Measurements from ENCODE around the gene TMEM217.
A peak's percentile ranks its signal among the peaks of the same experiment; 100 is the strongest.

TMEM217 gene

GRCh38 chr6:37260040-37260439 is 2.1 kb upstream of the TMEM217 start:
- Histone ChIP-seq H3K4me3 (ENCODE audit: extremely low read depth, insufficient read depth, low read length, poor library complexity, severe bottlenecking) (no peak overlapping the region), H3K4me1 (ENCODE audit: control insufficient read depth, insufficient read depth, low read length, poor library complexity, severe bottlenecking) (peaks cover 6% of the 10 kb centered on the region), H3K36me3 (ENCODE audit: control insufficient read depth, insufficient read depth, low read length) (no peaks in the 10 kb centered on the region), H3K27ac (ENCODE audit: low read depth, low read length, severe bottlenecking) (no peak overlapping the region), H3K9me3 (ENCODE audit: control insufficient read depth, low read length) (no peaks in the 10 kb centered on the region)
- 89 to 100% methylated on average over 1 of the region's 2 CpGs for WGBS, 2 experiments (ENCODE audit: insufficient coverage in 2 of 2)

- no peak overlapping the region for H3K27ac ChIP-seq (ENCODE audit: low read depth, low read length, severe bottlenecking)
- no CpG with 5 or more reads among the region's 2 CpGs for WGBS, 2 experiments (ENCODE audit: insufficient coverage in 2 of 2)
- H3K4me3 ChIP-seq (ENCODE audit: extremely low read depth, insufficient read depth, low read length, poor library complexity, severe bottlenecking): peak overlapping the region; percentile 94
- H3K36me3 ChIP-seq (ENCODE audit: control insufficient read depth, insufficient read depth, low read length): no peaks in the 10 kb centered on the region
- H3K9me3 ChIP-seq (ENCODE audit: control insufficient read depth, low read length): no peaks in the 10 kb centered on the region
- H3K4me1 ChIP-seq (ENCODE audit: control insufficient read depth, insufficient read depth, low read length, poor library complexity, severe bottlenecking): peaks cover 6% of the 10 kb centered on the region
These were observed 1.2 kb upstream of the TMEM217 start for GRCh38 chr6:37259191-37259590.

DNA sequence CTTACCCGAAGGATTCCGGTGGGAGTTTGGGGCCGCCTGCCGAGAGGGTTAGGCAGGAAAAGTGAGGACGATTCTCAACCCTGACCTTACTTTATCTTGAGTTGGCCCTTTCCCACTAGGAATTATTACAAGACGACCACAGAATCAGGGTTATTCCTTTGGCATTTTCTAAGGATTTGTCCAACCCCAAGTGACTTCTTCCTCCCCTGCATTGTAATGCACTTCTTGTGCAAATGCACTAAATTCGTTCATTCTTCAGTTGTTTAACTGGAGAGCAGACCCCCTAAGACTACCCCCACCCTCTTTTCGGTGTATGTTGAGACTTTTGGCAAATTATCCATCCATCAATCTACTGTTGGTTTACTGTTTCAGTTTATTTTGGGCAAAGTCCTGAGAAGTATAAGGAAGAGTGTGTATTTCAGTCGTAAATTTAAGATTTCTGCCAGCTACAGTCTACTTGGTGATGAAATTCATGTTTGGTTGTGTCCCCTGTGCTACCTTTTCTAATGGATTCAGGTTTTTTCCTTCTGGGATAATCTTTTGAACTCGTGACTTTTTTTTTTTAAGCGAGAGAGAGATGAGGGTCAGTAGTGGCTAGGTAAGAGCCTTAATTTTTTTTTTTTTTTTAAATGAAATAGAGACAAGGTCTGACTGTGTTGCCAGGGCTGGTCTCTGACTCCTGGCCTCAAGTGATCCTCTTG is 611 bp upstream of the TMEM217 start:
- H3K27ac ChIP-seq (ENCODE audit: low read depth, low read length, severe bottlenecking): peak overlapping the region; percentile 87
- WGBS, 2 experiments (ENCODE audit: insufficient coverage in 2 of 2): 8 to 17% methylated on average over 4 to 6 of the region's 11 CpGs
- H3K9me3 ChIP-seq (ENCODE audit: control insufficient read depth, low read length): no peaks in the 10 kb centered on the region

GRCh38 chr6:37257320-37257633 is 667 bp downstream of the TMEM217 start:
- peak overlapping the region; percentile 94 for H3K4me3 ChIP-seq (ENCODE audit: extremely low read depth, insufficient read depth, low read length, poor library complexity, severe bottlenecking)
- H3K36me3 ChIP-seq (ENCODE audit: control insufficient read depth, insufficient read depth, low read length): no peaks in the 10 kb centered on the region
- no peak overlapping the region for H3K27ac ChIP-seq (ENCODE audit: low read depth, low read length, severe bottlenecking)
- no peaks in the 10 kb centered on the region for H3K9me3 ChIP-seq (ENCODE audit: control insufficient read depth, low read length)
- WGBS, 2 experiments (ENCODE audit: insufficient coverage in 2 of 2): 0% methylated on average over 3 to 7 of the region's 9 CpGs
- peaks cover 6% of the 10 kb centered on the region for H3K4me1 ChIP-seq (ENCODE audit: control insufficient read depth, insufficient read depth, low read length, poor library complexity, severe bottlenecking)

More for the DNA sequence above, 611 bp upstream of the TMEM217 start:
- peaks cover 6% of the 10 kb centered on the region for H3K4me1 ChIP-seq (ENCODE audit: control insufficient read depth, insufficient read depth, low read length, poor library complexity, severe bottlenecking)
- H3K36me3 ChIP-seq (ENCODE audit: control insufficient read depth, insufficient read depth, low read length): no peaks in the 10 kb centered on the region
- peak overlapping the region; percentile 94 for H3K4me3 ChIP-seq (ENCODE audit: extremely low read depth, insufficient read depth, low read length, poor library complexity, severe bottlenecking)

DNA sequence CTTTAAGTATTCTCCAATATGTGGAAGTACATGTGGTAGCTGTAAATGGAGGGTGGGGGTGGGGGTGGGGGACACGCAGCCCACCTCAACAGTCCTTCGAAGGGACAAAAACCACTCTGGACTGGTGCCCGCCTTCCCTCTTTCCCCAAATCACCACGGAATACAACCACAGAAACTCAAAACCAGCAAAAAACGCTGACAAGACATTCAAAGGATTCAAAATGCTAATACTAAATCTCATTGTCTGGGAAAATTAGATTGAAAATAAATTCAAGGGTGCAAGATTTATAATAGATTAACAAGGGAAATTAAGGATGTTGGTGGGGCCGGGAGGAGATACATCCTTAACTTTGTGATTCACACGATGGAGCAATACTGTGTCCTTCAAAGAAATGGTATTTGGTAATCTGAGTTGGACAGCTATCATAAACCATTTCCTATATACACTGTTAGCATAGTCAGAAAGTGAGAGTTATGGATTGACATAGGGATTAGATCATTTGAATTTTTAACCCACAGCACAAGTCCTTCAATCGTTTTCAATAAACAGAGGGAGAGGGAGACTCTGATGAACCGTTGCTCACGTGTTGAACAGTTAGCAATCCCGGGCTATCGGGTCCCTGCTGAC is 1.1 kb downstream of the TMEM217 start:
- Histone ChIP-seq H3K9me3 (ENCODE audit: control insufficient read depth, low read length) (no peaks in the 10 kb centered on the region), H3K4me1 (ENCODE audit: control insufficient read depth, insufficient read depth, low read length, poor library complexity, severe bottlenecking) (peaks cover 6% of the 10 kb centered on the region), H3K4me3 (ENCODE audit: extremely low read depth, insufficient read depth, low read length, poor library complexity, severe bottlenecking) (peak overlapping the region; percentile 94), H3K36me3 (ENCODE audit: control insufficient read depth, insufficient read depth, low read length) (no peaks in the 10 kb centered on the region), H3K27ac (ENCODE audit: low read depth, low read length, severe bottlenecking) (no peak overlapping the region)
- 75% methylated on average over 7 of the region's 12 CpGs; no CpG with 5 or more reads in 1 of the 2 experiments for WGBS, 2 experiments (ENCODE audit: insufficient coverage in 2 of 2)

GRCh38 chr6:37254881-37255280 is 3.1 kb downstream of the TMEM217 start:
- 75 to 79% methylated on average over 4 to 5 of the region's 5 CpGs for WGBS, 2 experiments (ENCODE audit: insufficient coverage in 2 of 2)
- Histone ChIP-seq H3K27ac (ENCODE audit: low read depth, low read length, severe bottlenecking) (no peak overlapping the region), H3K9me3 (ENCODE audit: control insufficient read depth, low read length) (no peaks in the 10 kb centered on the region), H3K4me3 (ENCODE audit: extremely low read depth, insufficient read depth, low read length, poor library complexity, severe bottlenecking) (no peak overlapping the region), H3K36me3 (ENCODE audit: control insufficient read depth, insufficient read depth, low read length) (no peaks in the 10 kb centered on the region), H3K4me1 (ENCODE audit: control insufficient read depth, insufficient read depth, low read length, poor library complexity, severe bottlenecking) (peaks cover 6% of the 10 kb centered on the region)

DNA sequence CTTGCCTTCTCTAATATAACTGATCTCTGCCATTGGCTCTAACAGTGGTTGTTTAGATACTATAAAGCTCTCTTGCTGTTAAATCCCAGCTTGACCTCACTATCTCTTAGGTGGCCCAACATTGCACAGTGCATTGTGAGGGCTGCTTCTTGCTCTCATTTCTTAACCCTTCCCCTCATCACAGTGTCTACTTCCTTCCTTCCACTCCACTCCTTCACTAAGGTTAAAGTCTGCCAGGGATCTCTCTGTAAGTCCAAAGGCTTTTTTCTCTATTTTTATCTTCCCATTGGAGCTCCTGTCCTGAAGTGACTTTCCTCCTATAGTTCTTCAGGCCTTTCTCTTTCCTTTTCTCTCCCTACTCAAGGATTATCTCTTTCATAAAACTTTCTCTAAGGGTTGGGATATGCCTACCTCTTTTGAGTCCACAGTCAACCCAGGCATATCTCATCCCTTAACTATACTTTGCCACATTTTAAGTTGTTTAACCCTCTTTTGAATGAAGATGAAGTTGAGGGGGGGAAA is 4.4 kb downstream of the TMEM217 start:
- H3K9me3 ChIP-seq (ENCODE audit: control insufficient read depth, low read length): no peaks in the 10 kb centered on the region
- H3K4me3 ChIP-seq (ENCODE audit: extremely low read depth, insufficient read depth, low read length, poor library complexity, severe bottlenecking): no peak overlapping the region
- H3K27ac ChIP-seq (ENCODE audit: low read depth, low read length, severe bottlenecking): no peak overlapping the region
- H3K36me3 ChIP-seq (ENCODE audit: control insufficient read depth, insufficient read depth, low read length): no peaks in the 10 kb centered on the region
- H3K4me1 ChIP-seq (ENCODE audit: control insufficient read depth, insufficient read depth, low read length, poor library complexity, severe bottlenecking): peaks cover under 1% of the 10 kb centered on the region

DNA sequence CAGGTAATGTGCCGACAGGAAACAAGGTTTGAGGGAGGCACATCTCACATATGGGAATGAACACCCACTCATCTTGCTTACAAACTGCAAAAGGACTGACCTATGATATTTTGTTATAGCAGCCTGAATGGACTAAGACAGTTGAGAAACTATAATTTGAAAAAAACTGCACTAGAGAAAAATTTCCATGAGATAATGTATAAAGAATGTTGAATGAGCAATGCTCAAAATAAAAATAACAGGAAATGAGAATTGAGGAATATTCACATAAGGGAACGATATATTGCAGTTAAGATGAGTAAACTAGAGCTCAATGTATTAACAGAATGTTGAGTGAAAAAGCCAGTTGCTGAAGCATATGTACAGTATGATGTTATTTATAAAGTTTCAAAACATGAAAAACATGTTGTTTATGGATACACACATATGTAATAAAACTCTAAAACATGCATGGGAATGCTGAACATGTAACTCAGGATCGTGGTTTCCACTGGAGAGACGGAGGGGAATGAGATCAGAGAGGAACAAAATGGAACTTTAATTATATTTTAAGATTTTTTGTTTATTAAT is 6.6 kb downstream of the TMEM217 start:
- no peaks in the 10 kb centered on the region for H3K36me3 ChIP-seq (ENCODE audit: control insufficient read depth, insufficient read depth, low read length)
- no peaks in the 10 kb centered on the region for H3K9me3 ChIP-seq (ENCODE audit: control insufficient read depth, low read length)
- no peaks in the 10 kb centered on the region for H3K4me1 ChIP-seq (ENCODE audit: control insufficient read depth, insufficient read depth, low read length, poor library complexity, severe bottlenecking)
- H3K4me3 ChIP-seq (ENCODE audit: extremely low read depth, insufficient read depth, low read length, poor library complexity, severe bottlenecking): no peak overlapping the region
- no peak overlapping the region for H3K27ac ChIP-seq (ENCODE audit: low read depth, low read length, severe bottlenecking)
- 73 to 100% methylated on average over 1 to 3 of the region's 4 CpGs for WGBS, 2 experiments (ENCODE audit: insufficient coverage in 2 of 2)

- WGBS, 2 experiments (ENCODE audit: insufficient coverage in 2 of 2): 92 to 98% methylated on average over 4 to 5 of the region's 6 CpGs
- H3K4me3 ChIP-seq (ENCODE audit: extremely low read depth, insufficient read depth, low read length, poor library complexity, severe bottlenecking): no peak overlapping the region
- H3K9me3 ChIP-seq (ENCODE audit: control insufficient read depth, low read length): peaks cover 6% of the 10 kb centered on the region
These were observed 13.3 kb downstream of the TMEM217 start for GRCh38 chr6:37244430-37245310.

GRCh38 chr6:37243816-37244370 is 14.1 kb downstream of the TMEM217 start:
- WGBS, 2 experiments (ENCODE audit: insufficient coverage in 2 of 2): 92 to 93% methylated on average over 3 of the region's 3 CpGs
- peaks cover 27% of the 10 kb centered on the region for H3K4me1 ChIP-seq (ENCODE audit: control insufficient read depth, insufficient read depth, low read length, poor library complexity, severe bottlenecking)
- peaks cover 6% of the 10 kb centered on the region for H3K9me3 ChIP-seq (ENCODE audit: control insufficient read depth, low read length)
- no peak overlapping the region for H3K27ac ChIP-seq (ENCODE audit: low read depth, low read length, severe bottlenecking)
- no peaks in the 10 kb centered on the region for H3K36me3 ChIP-seq (ENCODE audit: control insufficient read depth, insufficient read depth, low read length)
- H3K4me3 ChIP-seq (ENCODE audit: extremely low read depth, insufficient read depth, low read length, poor library complexity, severe bottlenecking): no peak overlapping the region

More at GRCh38 chr6:37244430-37245310, 13.3 kb downstream of the TMEM217 start:
- peaks cover 27% of the 10 kb centered on the region for H3K4me1 ChIP-seq (ENCODE audit: control insufficient read depth, insufficient read depth, low read length, poor library complexity, severe bottlenecking)
- H3K36me3 ChIP-seq (ENCODE audit: control insufficient read depth, insufficient read depth, low read length): no peaks in the 10 kb centered on the region
- H3K27ac ChIP-seq (ENCODE audit: low read depth, low read length, severe bottlenecking): no peak overlapping the region
